ENCODE data around the gene SEMA4D.

GRCh38 chr9:89448821-89449220, 49.1 kb downstream of the SEMA4D start:
- no peak for TF ChIP-seq CTCF (IDR thresholded peaks at IDR 0.05)
- TF ChIP-seq POLR2A (IDR thresholded peaks at IDR 0.05) = no peak
- TF ChIP-seq EP300 (IDR thresholded peaks at IDR 0.05) = no peak
